Activated naive CD4-positive, alpha-beta T cell treated with Interleukin-2 at 50 U/mL for 16 hours (primary cell): ENCODE data around the gene PGBD5.

ENCODE experiments used
- DNase-seq: peaks from one replicate; pipeline ENCODE4 v3.0.0-alpha.2; 2020

PGBD5 gene

DNA sequence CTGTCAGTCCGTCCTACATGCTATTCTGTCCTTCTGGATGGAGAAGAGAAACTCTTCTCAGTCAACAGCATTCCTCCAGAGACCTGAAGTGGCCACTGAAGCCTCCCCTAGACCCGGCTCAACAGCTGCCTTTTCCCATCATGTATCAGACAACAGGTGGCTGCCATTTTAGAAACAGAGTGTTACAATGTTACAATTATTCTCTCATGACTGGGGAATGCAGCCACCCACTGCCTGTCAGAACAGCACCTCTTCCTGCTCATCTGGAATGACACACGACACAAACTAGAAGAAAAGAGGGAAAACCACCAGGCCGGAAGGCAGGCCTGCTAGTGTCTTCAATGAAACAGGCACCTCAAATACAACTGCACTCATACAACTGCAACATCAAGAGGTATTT, 105.3 kb downstream of the PGBD5 start:
- DNase-seq = no peak

- DNase-seq = no peak
Observed at GRCh38 chr1:230319014-230319747, 107.0 kb downstream of the PGBD5 start.

DNA sequence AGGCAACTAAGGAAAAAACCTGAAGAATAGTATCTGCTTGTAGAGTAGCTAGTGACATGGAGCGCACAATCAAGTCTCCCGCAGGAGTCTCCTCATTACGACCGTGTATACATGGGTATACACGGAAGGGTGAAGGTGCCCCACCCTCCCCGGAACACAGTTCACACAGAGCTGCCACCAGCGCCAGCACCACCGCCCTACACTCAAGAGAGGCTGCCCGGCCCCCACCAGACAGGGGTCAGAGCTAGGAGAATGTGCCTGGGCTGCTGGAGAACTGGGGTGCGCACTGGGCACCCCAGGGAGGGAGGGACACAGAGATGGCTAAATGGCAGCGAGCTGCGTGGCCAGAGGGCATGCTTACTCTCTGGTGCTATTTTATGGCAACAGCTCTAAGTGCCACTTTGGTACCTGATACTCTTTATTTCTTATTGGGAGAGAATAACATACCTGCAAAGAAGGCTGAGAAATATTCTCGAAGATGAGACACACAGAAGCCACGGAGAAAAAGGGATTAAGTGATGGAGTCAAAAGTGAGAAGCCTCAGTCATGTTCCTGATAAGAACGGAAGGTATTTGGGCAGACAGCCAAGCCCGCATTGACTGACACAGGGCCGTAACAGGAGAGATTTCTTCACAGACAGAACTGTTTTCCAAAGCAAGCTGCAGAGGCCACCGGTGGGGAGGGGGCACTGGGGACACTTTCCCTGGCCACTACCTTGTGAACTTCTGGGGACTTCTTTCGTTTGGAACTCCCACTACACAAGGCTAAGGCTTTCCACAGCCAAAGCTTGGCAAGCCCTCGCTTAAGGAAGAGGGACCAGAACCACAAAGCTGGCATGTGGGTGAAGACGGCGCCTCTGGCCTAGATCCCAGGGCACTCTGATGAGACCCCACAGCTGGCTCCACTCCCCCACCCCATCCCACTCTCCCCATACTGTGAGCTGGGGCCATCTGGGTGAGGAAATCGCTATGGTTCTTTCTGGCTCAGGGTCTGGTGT, 108.0 kb downstream of the PGBD5 start:
- DNase-seq = no peak

- DNase-seq = no peak
Observed at GRCh38 chr1:230316864-230317745, 109.0 kb downstream of the PGBD5 start.

DNA sequence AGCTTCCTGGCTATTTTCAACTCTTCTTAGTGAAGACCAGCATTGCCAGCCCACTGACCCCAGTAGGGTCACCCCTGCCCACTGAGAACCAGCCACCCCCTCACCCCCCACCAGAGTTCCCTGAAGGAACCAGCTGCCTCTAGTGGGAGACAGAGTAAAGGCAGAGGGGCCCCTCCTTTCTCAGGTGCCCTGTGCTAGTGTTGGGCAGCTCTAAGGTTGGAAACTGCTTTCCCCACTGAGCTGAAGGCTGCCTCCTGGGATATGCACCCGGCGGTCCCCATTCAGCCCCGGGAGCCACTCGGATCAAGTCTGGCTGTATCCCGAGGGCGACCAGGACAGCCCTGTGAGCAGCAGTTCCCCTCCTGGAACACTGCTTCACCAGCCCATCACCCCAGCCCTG, 111.0 kb downstream of the PGBD5 start:
- no peak for DNase-seq

GRCh38 chr1:230314142-230314470, 112.0 kb downstream of the PGBD5 start:
- DNase-seq = no peak

- no peak for DNase-seq
Observed at GRCh38 chr1:230313453-230314141, 112.5 kb downstream of the PGBD5 start.

- no peak for DNase-seq
Observed at GRCh38 chr1:230312676-230313075, 113.5 kb downstream of the PGBD5 start.

GRCh38 chr1:230310381-230311163, 115.6 kb downstream of the PGBD5 start:
- peak; percentile 61 for DNase-seq

- no peak for DNase-seq
Observed at GRCh38 chr1:230309646-230310177, 116.4 kb downstream of the PGBD5 start.

GRCh38 chr1:230308821-230309220, 117.3 kb downstream of the PGBD5 start:
- DNase-seq = no peak

GRCh38 chr1:230308039-230308438, 118.1 kb downstream of the PGBD5 start:
- no peak for DNase-seq

DNA sequence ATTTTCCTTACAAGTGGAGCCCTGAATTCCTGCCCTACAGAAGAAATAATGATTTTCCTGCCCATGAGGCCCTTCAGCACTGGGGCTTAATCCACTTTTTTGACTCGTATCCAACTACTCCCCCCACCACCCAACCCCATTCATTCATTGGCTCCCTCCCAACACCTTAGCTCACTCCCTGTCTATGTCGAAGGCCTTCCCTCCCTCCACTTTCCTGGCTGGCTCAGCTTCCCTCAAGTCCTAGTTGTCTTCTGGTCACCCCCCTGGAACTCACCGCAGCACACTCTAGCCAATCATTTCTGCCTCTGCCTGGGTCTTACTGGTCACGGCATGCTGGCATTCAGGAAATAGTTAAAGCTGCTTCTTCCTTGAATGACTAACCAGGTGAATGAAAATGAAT, 118.9 kb downstream of the PGBD5 start:
- DNase-seq = no peak

GRCh38 chr1:230306169-230306568, 120.0 kb downstream of the PGBD5 start:
- DNase-seq = peak; percentile 50

GRCh38 chr1:230303822-230304221, 122.3 kb downstream of the PGBD5 start:
- no peak for DNase-seq

- DNase-seq = no peak
Observed at GRCh38 chr1:230303069-230303468, 123.1 kb downstream of the PGBD5 start.

DNA sequence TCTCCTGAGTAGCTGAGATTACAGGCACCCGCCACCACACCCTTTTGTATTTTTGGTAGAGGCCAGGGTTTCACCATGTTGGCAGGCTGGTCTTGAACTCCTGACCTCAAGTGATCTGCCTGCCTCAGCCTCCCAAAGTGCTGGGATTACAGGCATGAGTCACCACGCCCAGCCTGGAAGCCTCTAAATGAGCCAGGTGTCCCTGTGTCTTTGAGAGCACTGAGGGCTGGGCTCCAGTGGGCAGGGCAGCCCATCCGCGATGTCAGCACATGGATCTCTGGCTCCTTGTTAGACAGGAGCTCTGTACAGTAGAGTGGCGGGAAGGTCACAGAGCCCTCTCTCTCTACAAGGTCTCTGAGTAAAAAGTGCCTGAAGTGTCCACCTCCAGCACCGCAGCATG, 124.3 kb downstream of the PGBD5 start:
- DNase-seq = no peak

- no peak for DNase-seq
Observed at GRCh38 chr1:230301322-230301721, 124.8 kb downstream of the PGBD5 start.

- DNase-seq = no peak
Observed at GRCh38 chr1:230300322-230301301, 125.5 kb downstream of the PGBD5 start.
